ENCODE results near the gene SEC14L1.
A peak's percentile ranks its signal among the peaks of the same experiment; 100 is the strongest.
"Not testable (repeated sequence)": the region's sequence is repeated elsewhere in the genome, so short reads cannot be mapped to it uniquely, and the experiment has no call there.

Gene SEC14L1

DNA sequence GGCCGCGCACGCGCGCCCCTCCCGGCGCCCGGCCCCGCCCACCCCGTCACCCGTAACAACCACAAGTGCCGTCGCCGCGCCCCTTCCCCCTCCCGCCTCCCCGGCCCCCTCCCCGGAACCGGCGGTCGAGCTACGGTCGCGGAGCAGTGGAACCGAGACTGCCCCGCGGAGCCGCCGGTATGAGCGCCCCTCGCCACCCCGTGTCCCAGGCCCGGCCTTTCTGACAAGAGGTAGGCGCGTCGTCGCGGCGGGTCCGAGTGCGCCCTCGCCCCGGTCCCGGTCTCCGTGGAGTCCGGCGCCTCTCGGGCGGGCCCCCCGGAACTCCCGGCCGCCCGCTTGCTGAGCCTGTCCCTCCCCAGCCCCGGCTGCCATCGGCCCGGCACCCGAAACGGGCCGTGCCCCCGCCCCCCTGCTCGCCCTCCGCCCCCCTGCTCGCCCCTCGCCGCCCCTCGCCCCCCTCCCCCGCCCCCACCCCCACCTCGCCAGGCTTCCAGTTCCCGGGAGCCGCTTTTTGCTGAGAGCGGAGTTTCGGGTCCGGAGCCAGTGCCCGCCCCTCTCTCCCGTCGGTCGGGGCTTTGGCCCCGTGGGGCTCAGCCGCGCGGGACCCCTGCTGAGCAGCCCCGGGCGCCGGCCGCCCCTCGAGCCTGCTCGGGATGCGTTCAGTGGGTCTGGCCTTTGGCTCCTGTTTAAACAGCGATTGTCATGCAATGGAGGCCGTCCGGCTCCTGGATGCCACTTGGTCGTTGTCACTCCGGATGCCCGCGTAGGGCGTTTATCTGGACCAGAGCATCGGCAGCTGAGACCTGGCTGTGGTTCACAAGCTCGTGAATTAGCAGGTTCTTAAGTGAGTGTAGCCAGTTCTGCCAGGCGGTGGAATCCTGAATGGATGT lies at the start of gene SEC14L1:
SEC14L1 (plus strand) TSS at position 92 of the 890 bp plus-strand sequence. CDS start 2,628 bp downstream, outside the sequence.
- peak; percentile 29 to 32 for DNase-seq

DNA sequence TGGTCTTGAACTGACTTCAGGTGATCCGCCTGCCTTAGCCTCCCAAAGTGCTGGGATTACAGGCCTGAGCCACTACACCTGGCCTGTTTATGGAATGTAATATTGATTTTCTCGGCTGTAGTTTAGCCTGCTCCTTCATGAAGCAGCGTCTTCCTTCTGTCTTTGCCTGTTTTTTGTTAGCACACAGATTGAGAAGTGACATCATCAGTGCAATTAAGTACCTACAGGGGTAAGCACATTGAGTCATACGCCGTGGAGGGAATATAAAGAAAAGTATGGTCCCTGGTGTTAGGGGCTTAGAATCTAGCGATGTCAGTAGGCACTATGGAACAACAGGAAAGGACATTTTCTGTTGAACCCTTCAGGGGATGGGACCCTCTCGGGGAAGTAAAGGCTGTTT lies 48.7 kb upstream of the SEC14L1 start:
- no peak for DNase-seq

GRCh38 chr17:77095461-77095860 lies 45.3 kb upstream of the SEC14L1 start:
- no peak for DNase-seq

- peak; percentile 63 to 66 for DNase-seq
Observed at GRCh38 chr17:77096570-77097214, 44.1 kb upstream of the SEC14L1 start.

GRCh38 chr17:77097631-77098180 lies 43.1 kb upstream of the SEC14L1 start:
- DNase-seq = no peak

DNA sequence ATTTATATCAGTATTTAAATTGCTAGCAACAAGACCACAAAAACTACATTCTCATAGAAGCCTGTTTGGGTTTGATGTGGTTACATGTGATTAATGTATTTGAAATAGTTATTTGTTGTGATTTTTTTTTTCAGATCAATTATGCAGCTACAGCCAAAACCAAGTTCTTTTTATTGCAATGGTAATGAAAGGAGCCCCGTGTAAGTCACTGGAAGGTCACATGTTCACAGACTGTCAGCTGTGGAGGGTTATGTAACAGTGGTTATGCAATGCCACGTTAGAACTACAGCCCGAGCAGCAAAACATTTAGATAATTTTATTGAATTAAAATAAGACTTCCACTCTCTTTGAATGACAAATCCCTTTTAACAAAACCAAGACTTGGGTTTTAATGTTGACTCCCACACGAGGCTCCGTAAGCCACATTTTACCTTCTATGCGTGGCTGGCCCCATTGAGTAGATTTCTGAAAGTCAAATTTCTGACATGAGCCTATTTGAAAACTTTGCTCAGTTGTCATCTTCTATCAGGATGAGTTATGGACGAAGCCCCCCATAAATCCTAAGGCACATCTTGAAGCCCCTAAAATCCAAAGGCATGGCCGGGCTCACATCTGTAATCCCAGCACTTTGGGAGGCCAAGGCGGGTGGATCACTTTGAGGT lies 41.8 kb upstream of the SEC14L1 start:
- peak; percentile 80 to 89 for DNase-seq

GRCh38 chr17:77099997-77100396 lies 40.8 kb upstream of the SEC14L1 start:
- DNase-seq = no peak

DNA sequence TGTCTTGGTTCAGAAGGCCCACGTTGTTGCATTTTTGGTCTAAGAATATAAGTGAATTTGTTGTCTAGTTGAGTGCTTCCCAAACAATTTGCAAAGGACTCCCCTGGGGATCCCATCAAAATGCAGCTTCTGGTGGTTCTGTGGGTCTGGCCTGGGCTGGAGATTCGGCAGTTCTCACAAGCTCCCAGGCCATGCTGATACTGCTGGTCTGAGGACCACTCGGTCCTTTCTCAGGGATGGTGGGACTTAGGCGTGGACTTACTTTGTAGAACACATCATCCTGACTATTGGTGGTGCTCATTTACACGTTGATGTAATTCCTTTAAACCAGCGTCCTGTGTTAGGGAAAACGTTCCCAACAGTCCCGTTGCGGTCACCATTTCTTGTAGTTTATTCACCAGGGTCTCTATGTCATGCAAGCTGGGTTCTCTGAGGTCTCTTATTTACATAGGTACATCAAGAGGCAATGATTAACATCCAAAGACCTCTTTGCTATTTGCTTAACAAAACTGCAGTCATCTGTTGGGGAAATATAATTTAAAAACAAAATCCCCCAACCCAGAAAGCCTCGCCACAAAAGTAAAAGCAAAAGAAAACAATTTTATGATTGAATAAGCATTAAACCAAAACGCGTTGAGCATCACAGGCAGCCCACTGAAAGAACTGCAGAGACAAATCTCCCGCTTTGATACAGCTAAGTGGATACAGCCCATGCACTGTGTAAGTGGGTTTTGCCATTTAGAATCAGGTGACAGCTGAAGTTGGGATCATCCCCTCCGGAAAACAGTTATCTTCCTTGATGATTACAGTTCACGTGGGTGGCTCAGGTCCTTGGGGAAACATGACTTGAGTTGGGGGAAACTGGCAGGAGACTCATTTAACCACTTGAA lies 39.0 kb upstream of the SEC14L1 start:
- no peak for DNase-seq

GRCh38 chr17:77102411-77103134 lies 38.2 kb upstream of the SEC14L1 start:
- not testable (repeated sequence) for DNase-seq

DNA sequence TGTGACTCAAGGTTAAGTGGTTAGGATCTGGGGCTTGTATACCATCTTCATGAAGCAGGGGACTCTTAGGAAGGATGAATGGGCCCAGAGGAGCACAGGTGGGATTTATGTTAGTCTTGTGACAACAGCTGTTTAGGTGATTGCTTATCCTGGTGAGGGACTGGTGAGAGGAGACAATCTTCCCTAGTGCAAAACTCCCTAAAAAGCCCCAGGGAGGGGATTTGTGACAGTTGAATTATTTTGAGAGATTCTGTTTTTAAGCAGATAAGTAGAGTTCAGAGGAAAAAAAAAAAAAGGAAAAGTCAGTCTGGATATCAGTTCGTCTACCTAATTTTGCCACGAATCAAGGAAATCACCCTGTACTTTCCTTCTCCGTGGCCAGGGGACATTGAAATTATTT lies 35.1 kb upstream of the SEC14L1 start:
- no peak for DNase-seq

DNA sequence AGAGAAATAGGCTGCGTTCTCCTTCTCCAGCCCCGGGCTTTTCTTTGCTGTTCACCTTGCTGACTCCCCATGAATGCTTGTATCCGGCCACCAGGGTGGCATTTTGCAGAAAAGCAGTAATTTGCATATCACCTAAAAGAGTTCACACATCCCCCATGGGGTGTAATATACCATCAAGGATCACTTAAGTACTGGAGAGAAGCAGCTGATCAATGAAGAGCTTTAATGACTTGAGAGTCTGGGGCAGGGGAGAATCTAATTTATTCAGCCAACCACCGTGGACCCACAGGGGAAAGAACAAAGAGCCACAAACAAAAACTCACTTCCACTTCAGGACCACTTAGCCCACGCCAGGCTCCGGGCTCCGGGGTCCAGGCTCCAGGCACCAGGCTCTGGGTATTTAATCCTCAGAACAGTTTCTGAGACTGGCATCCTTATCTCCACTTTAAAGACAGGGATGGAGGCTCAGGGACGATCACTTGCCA lies 33.9 kb upstream of the SEC14L1 start:
- DNase-seq = no peak

GRCh38 chr17:77107506-77108433 lies 33.0 kb upstream of the SEC14L1 start:
- DNase-seq = no peak

GRCh38 chr17:77109159-77109759 lies 31.5 kb upstream of the SEC14L1 start:
- no peak for DNase-seq

GRCh38 chr17:77109764-77110359 lies 30.9 kb upstream of the SEC14L1 start:
- DNase-seq = peak in 1 of 2 experiments; percentile 37

- DNase-seq = not testable (repeated sequence)
Observed at GRCh38 chr17:77111165-77111933, 29.4 kb upstream of the SEC14L1 start.

GRCh38 chr17:77111934-77112296 lies 28.9 kb upstream of the SEC14L1 start:
- no peak for DNase-seq

DNA sequence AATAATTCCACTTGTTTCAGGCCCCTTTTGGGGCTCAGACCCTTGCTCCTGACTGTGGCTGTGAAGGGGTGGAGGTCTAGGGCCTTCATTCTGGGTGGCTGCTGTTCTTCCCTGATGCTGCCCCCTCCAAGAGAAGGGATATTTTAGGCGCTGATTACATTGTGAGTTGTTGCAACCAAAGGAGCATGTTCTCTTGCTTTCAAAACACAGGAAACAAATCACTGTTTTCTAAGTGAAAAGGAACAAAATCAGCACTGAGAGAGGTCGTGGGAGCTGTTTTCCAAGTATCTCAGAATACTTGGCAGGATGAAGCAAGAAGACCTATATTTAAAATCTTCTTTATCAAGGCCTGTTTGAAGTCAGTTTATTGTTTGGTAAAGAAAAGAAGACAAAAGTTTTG lies 25.3 kb upstream of the SEC14L1 start:
- DNase-seq = no peak

DNA sequence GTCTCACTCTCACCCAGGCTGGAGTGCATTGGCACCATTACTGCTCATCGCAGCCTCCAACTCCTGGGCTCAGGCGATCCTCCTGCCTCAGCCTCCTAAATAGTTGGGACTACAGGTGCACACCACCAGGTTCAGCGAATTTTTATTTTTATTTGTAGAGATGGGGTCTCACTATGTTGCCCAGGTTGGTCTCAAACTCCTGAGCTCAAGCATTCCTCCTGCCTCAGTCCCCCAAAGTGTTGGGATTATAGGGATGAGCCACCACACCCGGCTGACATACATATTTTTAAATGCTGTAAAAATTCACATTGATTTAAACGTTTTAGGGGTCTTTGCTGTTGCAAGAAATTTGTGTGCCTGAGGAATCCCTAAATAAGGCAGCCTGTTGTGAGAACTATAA lies 24.8 kb upstream of the SEC14L1 start:
- DNase-seq = no peak
